Loucy (cell line): ENCODE measurements around the gene LCN15.

Experiments
- H2AFZ ChIP-seq: fragments of 200-600 bp; sonication (generic); 2 replicates; pipeline ENCODE4 v1.6.0; 2016; ENCODE audit warnings: antibody characterized with exemption, mild to moderate bottlenecking, low read length, moderate library complexity
- H3F3A ChIP-seq: fragments of 200-600 bp; 2 replicates; pipeline ENCODE4 v1.6.0; 2016; ENCODE audit warnings: antibody characterized with exemption, low read depth, mild to moderate bottlenecking
- H3K27me3 ChIP-seq: fragments of 200-600 bp; sonication (generic); 2 replicates; pipeline ENCODE4 v1.6.1; 2014; ENCODE audit warnings: low read length, mild to moderate bottlenecking; ENCODE audit not compliant: insufficient read depth, poor library complexity, severe bottlenecking
- H3K36me3 ChIP-seq: fragments of 200-600 bp; sonication (generic); 2 replicates; pipeline ENCODE4 v1.6.1; 2016; ENCODE audit warnings: low read length; ENCODE audit not compliant: insufficient read depth
- H3K4me1 ChIP-seq: fragments of 200-600 bp; sonication (generic); 2 replicates; pipeline ENCODE4 v1.5.1; 2014; ENCODE audit warnings: low read length, mild to moderate bottlenecking; ENCODE audit not compliant: insufficient read depth, poor library complexity, severe bottlenecking
- H3K4me2 ChIP-seq: fragments of 200-600 bp; sonication (generic); 2 replicates; pipeline ENCODE4 v1.6.0; 2014; ENCODE audit warnings: antibody characterized with exemption, low read length, low read depth, mild to moderate bottlenecking; ENCODE audit not compliant: poor library complexity, severe bottlenecking
- H3K4me3 ChIP-seq: fragments of 200-600 bp; sonication (generic); 2 replicates; pipeline ENCODE4 v1.5.1; 2014; ENCODE audit warnings: low read length, mild to moderate bottlenecking, mixed read lengths; ENCODE audit not compliant: poor library complexity, severe bottlenecking
- H3K79me2 ChIP-seq: fragments of 200-600 bp; sonication (generic); 2 replicates; pipeline ENCODE4 v1.6.1; 2014; ENCODE audit warnings: low read length; ENCODE audit not compliant: insufficient read depth
- H3K9ac ChIP-seq: fragments of 200-600 bp; sonication (generic); 2 replicates; pipeline ENCODE4 v1.6.0; 2014; ENCODE audit warnings: mild to moderate bottlenecking, low read depth, low read length, moderate library complexity; ENCODE audit not compliant: poor library complexity, severe bottlenecking
- H3K9me2 ChIP-seq: fragments of 200-600 bp; sonication (generic); replicated peaks from 2 replicates; pipeline ENCODE4 v1.6.1; 2016; ENCODE audit warnings: low read depth, low read length, mixed read lengths
- H3K9me3 ChIP-seq: fragments of 200-600 bp; sonication (generic); 2 replicates; pipeline ENCODE4 v1.6.1; 2014; ENCODE audit warnings: mild to moderate bottlenecking, antibody characterized with exemption, low read length, low read depth; ENCODE audit not compliant: insufficient read depth
- H4K20me1 ChIP-seq: fragments of 200-600 bp; sonication (generic); 2 replicates; pipeline ENCODE4 v1.6.0; 2014; ENCODE audit warnings: antibody characterized with exemption, low read length, mild to moderate bottlenecking; ENCODE audit not compliant: insufficient read depth, poor library complexity, severe bottlenecking
- EZH2phosphoT487 ChIP-seq: fragments of 200-600 bp; IDR thresholded peaks from 2 replicates; pipeline ENCODE4 v1.6.1; 2018; ENCODE audit warnings: antibody characterized with exemption, mild to moderate bottlenecking, moderate library complexity, borderline replicate concordance
- TF ChIP-seq, protein P1 (sequence below): fragments of 200-600 bp; sonication (generic); conservative IDR thresholded peaks from 2 replicates; pipeline ENCODE4 v1.5.1; 2014; ENCODE audit warnings: mild to moderate bottlenecking, antibody characterized with exemption, low read length

The LCN15 gene

DNA sequence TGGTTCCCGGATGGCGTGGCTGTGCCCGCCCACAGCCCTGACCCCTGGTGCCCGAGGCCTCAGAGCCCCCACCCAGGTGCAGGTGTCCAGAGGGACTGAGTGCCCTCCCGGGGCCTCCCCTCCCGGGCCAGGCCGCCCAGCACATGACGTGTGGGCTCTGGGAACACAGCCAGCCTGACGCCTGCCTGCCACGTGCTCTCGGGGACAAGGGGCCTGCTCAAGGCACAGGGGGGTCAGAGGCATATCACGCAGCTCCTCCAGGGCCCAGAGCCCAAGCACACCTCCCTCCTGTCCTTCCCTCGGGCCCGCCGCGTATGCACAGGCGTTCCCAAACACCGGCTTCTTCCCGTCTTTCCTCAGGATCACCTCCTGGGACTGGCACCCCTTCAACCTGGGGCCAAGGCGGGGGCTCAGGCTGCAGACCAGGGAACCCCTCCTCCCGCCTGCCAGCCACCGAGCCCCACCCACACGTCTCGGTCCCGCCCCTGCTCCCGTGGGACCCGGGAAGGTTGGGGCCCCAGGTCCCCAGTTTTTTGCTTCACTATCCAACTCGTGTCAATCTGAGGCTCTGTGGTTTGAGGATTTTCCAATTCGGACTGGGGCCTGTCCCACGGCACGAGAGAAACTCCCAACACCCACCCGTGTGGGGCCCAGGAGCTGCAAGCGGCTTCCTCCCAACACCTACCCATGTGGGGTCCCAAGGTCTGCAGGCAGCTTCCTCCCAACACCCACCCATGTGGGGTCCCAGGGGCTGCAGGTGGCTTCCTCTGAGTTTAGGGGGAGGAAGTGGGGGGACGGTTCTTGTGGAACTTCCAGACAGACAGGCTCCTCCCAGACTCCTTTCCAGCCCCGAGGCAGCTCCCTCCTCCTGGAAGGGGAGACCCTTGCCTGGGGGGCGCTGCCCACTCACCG lies 23.1 kb downstream of the LCN15 start:
- no peaks in the 10 kb centered on the region for H3K27me3 ChIP-seq
- H3K9ac ChIP-seq, result no peak overlapping the region

DNA sequence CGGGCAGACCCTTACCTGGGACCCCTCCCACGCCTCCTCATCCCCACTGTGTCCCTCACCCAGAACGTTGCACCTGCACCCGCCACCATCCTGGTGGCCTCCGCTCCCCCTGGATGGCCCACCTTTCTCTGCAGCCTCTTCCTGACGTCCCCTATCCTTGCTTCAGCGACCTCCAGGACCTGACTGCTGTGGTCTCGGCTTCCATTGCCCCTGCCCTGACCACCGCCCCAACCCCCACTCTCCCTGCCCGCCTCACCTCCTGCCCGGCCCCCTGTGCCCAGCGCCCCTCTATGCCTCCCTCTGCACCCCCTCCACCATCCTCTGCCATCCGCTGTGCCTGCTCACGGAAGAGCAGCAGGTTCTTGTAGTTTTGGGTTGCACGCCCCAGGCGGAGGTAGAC lies 23.8 kb downstream of the LCN15 start:
- H3K79me2 ChIP-seq, result no peaks in the 10 kb centered on the region
- no peak for TF ChIP-seq EZH2phosphoT487
- TF ChIP-seq, protein P1, sequence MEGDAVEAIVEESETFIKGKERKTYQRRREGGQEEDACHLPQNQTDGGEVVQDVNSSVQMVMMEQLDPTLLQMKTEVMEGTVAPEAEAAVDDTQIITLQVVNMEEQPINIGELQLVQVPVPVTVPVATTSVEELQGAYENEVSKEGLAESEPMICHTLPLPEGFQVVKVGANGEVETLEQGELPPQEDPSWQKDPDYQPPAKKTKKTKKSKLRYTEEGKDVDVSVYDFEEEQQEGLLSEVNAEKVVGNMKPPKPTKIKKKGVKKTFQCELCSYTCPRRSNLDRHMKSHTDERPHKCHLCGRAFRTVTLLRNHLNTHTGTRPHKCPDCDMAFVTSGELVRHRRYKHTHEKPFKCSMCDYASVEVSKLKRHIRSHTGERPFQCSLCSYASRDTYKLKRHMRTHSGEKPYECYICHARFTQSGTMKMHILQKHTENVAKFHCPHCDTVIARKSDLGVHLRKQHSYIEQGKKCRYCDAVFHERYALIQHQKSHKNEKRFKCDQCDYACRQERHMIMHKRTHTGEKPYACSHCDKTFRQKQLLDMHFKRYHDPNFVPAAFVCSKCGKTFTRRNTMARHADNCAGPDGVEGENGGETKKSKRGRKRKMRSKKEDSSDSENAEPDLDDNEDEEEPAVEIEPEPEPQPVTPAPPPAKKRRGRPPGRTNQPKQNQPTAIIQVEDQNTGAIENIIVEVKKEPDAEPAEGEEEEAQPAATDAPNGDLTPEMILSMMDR, result no peak
- H3K36me3 ChIP-seq, result no peaks in the 10 kb centered on the region
- H3K4me2 ChIP-seq, result no peak overlapping the region
- no peak overlapping the region for H3K4me3 ChIP-seq
- H3K9me3 ChIP-seq, result no peaks in the 10 kb centered on the region
- no peaks in the 10 kb centered on the region for H3K27me3 ChIP-seq
- no peaks in the 10 kb centered on the region for H4K20me1 ChIP-seq
- no peaks in the 10 kb centered on the region for H3F3A ChIP-seq
- H3K4me1 ChIP-seq, result no peaks in the 10 kb centered on the region
- H2AFZ ChIP-seq, result no peak overlapping the region
- H3K9ac ChIP-seq, result no peak overlapping the region
- no peaks in the 10 kb centered on the region for H3K9me2 ChIP-seq

More for the DNA sequence above, 23.1 kb downstream of the LCN15 start:
- no peak overlapping the region for H3K4me2 ChIP-seq
- H3K9me2 ChIP-seq, result no peaks in the 10 kb centered on the region
- no peak overlapping the region for H3K4me3 ChIP-seq
- H2AFZ ChIP-seq, result no peak overlapping the region
- TF ChIP-seq EZH2phosphoT487, result no peak
- TF ChIP-seq, protein P1, result no peak
- H4K20me1 ChIP-seq, result no peaks in the 10 kb centered on the region
- H3K4me1 ChIP-seq, result no peaks in the 10 kb centered on the region
- H3K9me3 ChIP-seq, result no peaks in the 10 kb centered on the region
- no peaks in the 10 kb centered on the region for H3K36me3 ChIP-seq
- no peaks in the 10 kb centered on the region for H3F3A ChIP-seq
- H3K79me2 ChIP-seq, result no peaks in the 10 kb centered on the region

DNA sequence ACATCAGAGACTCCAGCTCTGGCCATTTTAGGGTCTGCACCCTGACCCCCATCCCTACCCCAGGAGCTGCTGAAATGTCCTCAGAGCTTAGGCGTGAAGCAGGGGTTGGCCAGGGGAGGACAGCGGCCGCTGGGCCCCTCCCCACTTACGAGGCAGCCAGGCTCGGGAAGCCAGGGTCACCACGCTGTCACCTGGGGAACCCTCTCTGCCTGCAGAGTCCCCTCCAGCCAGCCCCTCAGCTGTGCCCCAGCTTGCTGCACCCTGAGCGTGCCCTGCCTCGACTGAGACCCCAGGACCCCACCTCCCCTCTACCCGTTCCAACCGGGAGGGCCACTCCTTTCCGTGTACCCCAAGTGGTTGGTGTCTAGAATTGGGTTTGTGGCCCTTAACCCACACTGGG lies 24.2 kb downstream of the LCN15 start:
- no peaks in the 10 kb centered on the region for H3K79me2 ChIP-seq
- H3K9ac ChIP-seq, result no peak overlapping the region
- H3K4me1 ChIP-seq, result no peaks in the 10 kb centered on the region
- H3K9me3 ChIP-seq, result no peaks in the 10 kb centered on the region
- no peaks in the 10 kb centered on the region for H3K27me3 ChIP-seq
- no peaks in the 10 kb centered on the region for H3K36me3 ChIP-seq
- no peaks in the 10 kb centered on the region for H4K20me1 ChIP-seq
- H3F3A ChIP-seq, result no peaks in the 10 kb centered on the region
- no peak overlapping the region for H3K4me3 ChIP-seq
- no peaks in the 10 kb centered on the region for H3K9me2 ChIP-seq
- H2AFZ ChIP-seq, result no peak overlapping the region
- TF ChIP-seq, protein P1, result no peak
- TF ChIP-seq EZH2phosphoT487, result no peak
- H3K4me2 ChIP-seq, result no peak overlapping the region
